Cardiac muscle cell (in vitro differentiated cells and primary cell): ENCODE results near the gene CGNL1. TPM values are rescaled to one million over a fixed set of nuclear protein-coding genes. Genes with fewer than 3 reads are reported as not detected.

Source experiments
- DNase-seq, 2 donors: peaks; one replicate each; pipeline versions ENCODE4 v3.0.0 to v3.0.0-alpha.2; 2010 to 2017; ENCODE audit warnings: low read depth in 1 of 2, low spot score in 1 of 2
- H3K27ac ChIP-seq: fragments of 200-600 bp; sonication (generic); 2 replicates; pipeline ENCODE4 v1.5.1; 2016
- H3K27me3 ChIP-seq: fragments of 200-600 bp; sonication (generic); 2 replicates; pipeline ENCODE4 v1.6.0; 2016; ENCODE audit warnings: control low read depth
- H3K36me3 ChIP-seq: fragments of 200-600 bp; sonication (generic); 2 replicates; pipeline ENCODE4 v1.5.1; 2016; ENCODE audit warnings: control low read depth
- H3K4me1 ChIP-seq: fragments of 200-600 bp; sonication (generic); 2 replicates; pipeline ENCODE4 v1.8.1; 2017; ENCODE audit warnings: low read depth, mild to moderate bottlenecking, mixed run types
- H3K4me3 ChIP-seq: fragments of 200-600 bp; sonication (generic); 2 replicates; pipeline ENCODE4 v1.5.1; 2016; ENCODE audit warnings: mild to moderate bottlenecking
- H3K9me3 ChIP-seq: fragments of 200-600 bp; sonication (generic); 2 replicates; pipeline ENCODE4 v1.5.1; 2017; ENCODE audit warnings: low read depth, mild to moderate bottlenecking, control low read depth
- polyA plus RNA-seq: library from polyadenylated mRNA; unstranded; fragments of >200 nt; fragmentation: Nextera tagmentation; extraction: Ambion mirVana; gene quantifications from 2 replicates; pipeline ENCODE4 v1.2.1, GENCODE V29; 2016
- total RNA-seq: library from RNA; depleted of rRNA; stranded (reverse); fragments of >200 nt; gene quantifications from 2 replicates; pipeline ENCODE4 v1.2.3, GENCODE V29; 2016
- TF ChIP-seq, protein P1 (sequence below): IDR thresholded peaks from 2 replicates; pipeline ENCODE4 v1.5.1; 2012; ENCODE audit warnings: low read depth, mild to moderate bottlenecking, low read length

The CGNL1 gene
- total and polyA plus RNA-seq, 2 experiments from 2014 or later, result 62.9 to 134 TPM

- TF ChIP-seq, protein P1, sequence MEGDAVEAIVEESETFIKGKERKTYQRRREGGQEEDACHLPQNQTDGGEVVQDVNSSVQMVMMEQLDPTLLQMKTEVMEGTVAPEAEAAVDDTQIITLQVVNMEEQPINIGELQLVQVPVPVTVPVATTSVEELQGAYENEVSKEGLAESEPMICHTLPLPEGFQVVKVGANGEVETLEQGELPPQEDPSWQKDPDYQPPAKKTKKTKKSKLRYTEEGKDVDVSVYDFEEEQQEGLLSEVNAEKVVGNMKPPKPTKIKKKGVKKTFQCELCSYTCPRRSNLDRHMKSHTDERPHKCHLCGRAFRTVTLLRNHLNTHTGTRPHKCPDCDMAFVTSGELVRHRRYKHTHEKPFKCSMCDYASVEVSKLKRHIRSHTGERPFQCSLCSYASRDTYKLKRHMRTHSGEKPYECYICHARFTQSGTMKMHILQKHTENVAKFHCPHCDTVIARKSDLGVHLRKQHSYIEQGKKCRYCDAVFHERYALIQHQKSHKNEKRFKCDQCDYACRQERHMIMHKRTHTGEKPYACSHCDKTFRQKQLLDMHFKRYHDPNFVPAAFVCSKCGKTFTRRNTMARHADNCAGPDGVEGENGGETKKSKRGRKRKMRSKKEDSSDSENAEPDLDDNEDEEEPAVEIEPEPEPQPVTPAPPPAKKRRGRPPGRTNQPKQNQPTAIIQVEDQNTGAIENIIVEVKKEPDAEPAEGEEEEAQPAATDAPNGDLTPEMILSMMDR, result no peak
- Histone ChIP-seq H3K4me3 (peak overlapping the region; percentile 97), H3K27me3 (no peaks in the 10 kb centered on the region), H3K27ac (peak overlapping the region; percentile 82), H3K36me3 (no peaks in the 10 kb centered on the region), H3K9me3 (no peaks in the 10 kb centered on the region), H3K4me1 (peaks cover 37% of the 10 kb centered on the region)
- no peak for DNase-seq
These were observed 1.2 kb downstream of the CGNL1 start for GRCh38 chr15:57377478-57377847.

DNA sequence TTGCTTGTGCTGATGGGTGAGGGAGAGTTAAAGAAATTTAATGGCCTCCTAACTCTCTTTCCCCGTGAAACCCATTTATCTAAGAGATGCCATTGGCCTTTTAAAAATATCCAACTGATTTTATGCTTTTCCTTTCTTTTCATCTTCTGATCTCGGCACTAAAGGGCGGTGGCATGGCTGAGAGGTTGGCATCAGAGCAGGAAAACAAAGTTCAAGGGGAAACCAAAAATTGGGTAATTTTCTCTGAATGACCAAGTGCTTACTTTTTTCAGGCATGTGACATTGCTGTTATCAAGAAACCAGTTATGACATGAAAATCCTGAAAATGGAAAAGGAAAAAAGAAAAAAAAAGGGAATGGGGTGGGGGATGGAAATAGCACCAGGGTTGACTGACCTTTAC lies 3.2 kb downstream of the CGNL1 start:
- no peak overlapping the region for H3K27ac ChIP-seq
- H3K4me3 ChIP-seq, result peak overlapping the region; percentile 97
- no peaks in the 10 kb centered on the region for H3K27me3 ChIP-seq
- peaks cover 46% of the 10 kb centered on the region for H3K4me1 ChIP-seq
- DNase-seq, result no peak
- TF ChIP-seq, protein P1, result no peak
- no peaks in the 10 kb centered on the region for H3K36me3 ChIP-seq
- no peaks in the 10 kb centered on the region for H3K9me3 ChIP-seq

DNA sequence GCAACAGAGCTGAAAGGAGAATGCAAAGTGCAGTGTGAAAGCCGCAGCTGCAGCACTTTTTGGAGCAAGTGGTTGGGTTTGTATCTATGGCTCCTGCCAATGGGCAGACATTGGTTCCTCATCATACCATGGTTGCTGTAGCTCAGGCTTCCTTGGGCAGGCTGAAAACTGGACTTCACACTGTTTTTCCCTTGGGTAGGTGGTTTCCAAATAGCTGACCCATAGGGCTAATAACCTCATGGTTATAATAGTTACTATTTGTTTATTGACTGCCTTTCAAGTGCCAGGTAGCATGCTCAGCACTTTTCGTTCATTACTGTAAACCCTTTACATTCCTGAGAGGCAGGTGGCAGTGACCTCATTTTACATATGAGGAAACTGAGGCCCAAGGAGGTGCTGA lies 4.5 kb downstream of the CGNL1 start:
- TF ChIP-seq, protein P1, result no peak

GRCh38 chr15:57382215-57382614 lies 5.9 kb downstream of the CGNL1 start:
- H3K27ac ChIP-seq, result peak overlapping the region; percentile 79
- peaks cover 73% of the 10 kb centered on the region for H3K4me1 ChIP-seq
- H3K27me3 ChIP-seq, result no peaks in the 10 kb centered on the region
- TF ChIP-seq, protein P1, result no peak
- peak overlapping the region; percentile 8 for H3K4me3 ChIP-seq
- H3K9me3 ChIP-seq, result no peaks in the 10 kb centered on the region
- no peaks in the 10 kb centered on the region for H3K36me3 ChIP-seq
- DNase-seq, result no peak

More for the DNA sequence above, 4.5 kb downstream of the CGNL1 start:
- H3K27ac ChIP-seq, result peak overlapping the region; percentile 79
- no peak for DNase-seq
- no peaks in the 10 kb centered on the region for H3K36me3 ChIP-seq
- peaks cover 59% of the 10 kb centered on the region for H3K4me1 ChIP-seq
- no peaks in the 10 kb centered on the region for H3K27me3 ChIP-seq
- H3K9me3 ChIP-seq, result no peaks in the 10 kb centered on the region
- no peak overlapping the region for H3K4me3 ChIP-seq

GRCh38 chr15:57382969-57383368 lies 6.7 kb downstream of the CGNL1 start:
- Histone ChIP-seq H3K9me3 (no peaks in the 10 kb centered on the region), H3K27me3 (no peaks in the 10 kb centered on the region), H3K27ac (peak overlapping the region; percentile 79), H3K4me1 (peaks cover 80% of the 10 kb centered on the region), H3K4me3 (peak overlapping the region; percentile 8), H3K36me3 (no peaks in the 10 kb centered on the region)
- DNase-seq, result no peak
- TF ChIP-seq, protein P1, result no peak

DNA sequence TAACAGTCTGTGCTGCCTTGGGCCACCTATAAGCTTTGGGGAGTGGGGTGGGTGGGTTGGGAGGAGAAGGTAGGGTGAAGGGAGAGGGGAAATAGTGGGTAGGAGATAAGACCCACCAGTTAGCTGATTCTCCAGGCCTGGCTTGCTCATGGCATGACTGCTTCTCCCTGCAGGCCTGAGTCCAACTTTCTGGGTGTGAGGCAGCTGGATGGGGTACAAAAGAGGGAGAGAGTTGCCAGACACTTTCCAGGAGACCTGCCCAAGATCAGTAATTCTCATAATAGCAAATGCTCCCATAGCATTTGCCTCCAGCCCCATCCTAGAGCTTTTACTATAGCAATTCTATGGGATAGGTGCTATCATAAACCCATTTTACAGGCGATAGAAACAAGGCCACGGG lies 7.7 kb downstream of the CGNL1 start:
- no peaks in the 10 kb centered on the region for H3K27me3 ChIP-seq
- H3K36me3 ChIP-seq, result no peaks in the 10 kb centered on the region
- TF ChIP-seq, protein P1, result no peak
- H3K27ac ChIP-seq, result peak overlapping the region; percentile 42
- peaks cover 84% of the 10 kb centered on the region for H3K4me1 ChIP-seq
- H3K4me3 ChIP-seq, result no peak overlapping the region
- no peaks in the 10 kb centered on the region for H3K9me3 ChIP-seq
- DNase-seq, result peak in 1 of 2 donors; percentile 56
